HepG2 (cell line): ENCODE measurements around the gene ANTXR1. TPM values are rescaled to one million over a fixed set of nuclear protein-coding genes. Genes with fewer than 3 reads are reported as not detected.

Source experiments
- EEA1 ChIP-seq: sonication (generic); formaldehyde crosslinking; IDR thresholded peaks from 2 replicates; pipeline ENCODE4 v1.5.1; 2020; ENCODE audit warnings: mild to moderate bottlenecking, missing genetic modification reagents, borderline replicate concordance
- FOXA1 ChIP-seq, 2 experiments: fragments of 450-650 bp in 1 of 2; sonication (generic) in 1 of 2; formaldehyde crosslinking in 1 of 2; IDR thresholded peaks; 2 replicates each; pipeline versions ENCODE4 v1.4.0 to v1.6.1; 2016 to 2020; ENCODE audit warnings: missing genetic modification reagents in 1 of 2
- FOXP4 ChIP-seq: sonication (generic); formaldehyde crosslinking; IDR thresholded peaks from 2 replicates; pipeline ENCODE4 v1.4.0; 2020; ENCODE audit warnings: missing genetic modification reagents
- MYPOP ChIP-seq: sonication (generic); formaldehyde crosslinking; IDR thresholded peaks from 2 replicates; pipeline ENCODE4 v1.8.1; 2023; ENCODE audit warnings: mild to moderate bottlenecking, moderate library complexity, missing genetic modification reagents
- PPARG ChIP-seq: conservative IDR thresholded peaks from 2 replicates; pipeline ENCODE4 v1.6.1; 2016; ENCODE audit warnings: missing biosample characterization, missing genetic modification reagents
- REPIN1 ChIP-seq: sonication (generic); formaldehyde crosslinking; IDR thresholded peaks from 2 replicates; pipeline ENCODE4 v1.8.0; 2022; ENCODE audit warnings: missing genetic modification reagents, low read depth, mild to moderate bottlenecking, borderline replicate concordance
- TBX2 ChIP-seq: sonication (generic); formaldehyde crosslinking; IDR thresholded peaks from 2 replicates; pipeline ENCODE4 v1.5.0; 2020; ENCODE audit warnings: missing genetic modification reagents, mild to moderate bottlenecking, borderline replicate concordance
- TFDP1 ChIP-seq: IDR thresholded peaks from 2 replicates; pipeline ENCODE4 v1.6.1; 2016; ENCODE audit warnings: missing compliant biosample characterization, missing genetic modification reagents, borderline replicate concordance
- TSC22D2 ChIP-seq: sonication (generic); formaldehyde crosslinking; IDR thresholded peaks from 2 replicates; pipeline ENCODE4 v1.5.1; 2020; ENCODE audit warnings: missing genetic modification reagents, mild to moderate bottlenecking, borderline replicate concordance
- ZNF710 ChIP-seq: sonication (generic); formaldehyde crosslinking; IDR thresholded peaks from 2 replicates; pipeline ENCODE4 v1.5.0; 2020; ENCODE audit warnings: mild to moderate bottlenecking, missing genetic modification reagents, borderline replicate concordance
- ZNF83 ChIP-seq: sonication (generic); formaldehyde crosslinking; IDR thresholded peaks from 2 replicates; pipeline ENCODE4 v1.4.0; 2020; ENCODE audit warnings: missing genetic modification reagents, mild to moderate bottlenecking, borderline replicate concordance
- polyA plus RNA-seq, 8 experiments: library from polyadenylated mRNA; depleted of rRNA in 3 of 8; stranded (reverse) in 7 of 8; unstranded in 1 of 8; fragments of >200 nt; fragmentation: Illumina TruSeq in 4 of 8; extraction: Trizol in 4 of 8; gene quantifications; 2 replicates each; pipeline versions ENCODE4 v1.2.1 to v1.2.3, GENCODE V29; 2011 to 2016; ENCODE audit warnings: low read depth in 4 of 8, missing spikeins in 1 of 8, mixed read lengths in 1 of 8; ENCODE audit not compliant: insufficient read depth in 1 of 8
- total RNA-seq, 5 experiments: library from RNA; depleted of rRNA; stranded (reverse); fragments of >200 nt; fragmentation: Illumina TruSeq; extraction: Trizol; gene quantifications; 2 replicates each; pipeline ENCODE4 v1.2.3, GENCODE V29; 2016; ENCODE audit warnings: low read depth in 1 of 5

The ANTXR1 gene
- total and polyA plus RNA-seq, 2 of the 13 experiments (the other 11 are each of a cell fraction or from before 2014, with no cell fraction given), result 4.5 to 12.7 TPM

- TF ChIP-seq FOXA1 (IDR thresholded peaks at IDR 0.05) (no peak), FOXA1 (CRISPR knock-in tag; IDR thresholded peaks at IDR 0.05) (peak; percentile 82), TSC22D2 (CRISPR knock-in tag) (no peak; the same call in 1 of the 2 replicates), PPARG (CRISPR knock-in tag) (peak; percentile 72), MYPOP (CRISPR knock-in tag) (peak; percentile 82; the same call in 1 of the 2 replicates), REPIN1 (CRISPR knock-in tag) (peak; percentile 57; the same call in 1 of the 2 replicates), EEA1 (CRISPR knock-in tag) (no peak), ZNF710 (peak; percentile 64), TFDP1 (peak; percentile 53; the same call in 1 of the 2 replicates), ZNF83 (CRISPR knock-in tag) (0 out of 2 replicates have a peak, but pooled peaks have one; percentile 80), TBX2 (CRISPR knock-in tag) (peak; percentile 98), FOXP4 (CRISPR knock-in tag) (peak; percentile 97)
These were observed 154.0 kb downstream of the ANTXR1 start (continued) for GRCh38 chr2:69166812-69167468.
